Trophoblast cell (in vitro differentiated cells and primary cell): ENCODE data around the gene MKRN2OS.
A peak's percentile ranks its signal among the peaks of the same experiment; 100 is the strongest.

Experiments used
- DNase-seq, 2 donors: peaks; one replicate each; pipeline ENCODE4 v3.0.0-alpha.2; 2016
- H2AFZ ChIP-seq: 2 replicates; pipeline ENCODE4 v1.6.1; 2013; ENCODE audit warnings: low read length, moderate library complexity, mild to moderate bottlenecking; ENCODE audit not compliant: insufficient read depth, poor library complexity
- H2AK5ac ChIP-seq: 2 replicates; pipeline ENCODE4 v1.6.1; 2013; ENCODE audit warnings: mild to moderate bottlenecking, low read length
- H2BK120ac ChIP-seq: 2 replicates; pipeline ENCODE4 v1.6.1; 2013; ENCODE audit warnings: low read length, mild to moderate bottlenecking, moderate library complexity; ENCODE audit not compliant: insufficient read depth, poor library complexity
- H2BK12ac ChIP-seq: 2 replicates; pipeline ENCODE4 v1.6.1; 2013; ENCODE audit warnings: mild to moderate bottlenecking, low read length, moderate library complexity
- H2BK5ac ChIP-seq: 2 replicates; pipeline ENCODE4 v1.6.1; 2013; ENCODE audit warnings: low read length, low read depth, moderate library complexity, mild to moderate bottlenecking; ENCODE audit not compliant: poor library complexity
- H3K14ac ChIP-seq: 2 replicates; pipeline ENCODE4 v1.6.1; 2013; ENCODE audit warnings: mild to moderate bottlenecking, low read length
- H3K18ac ChIP-seq: 2 replicates; pipeline ENCODE4 v1.6.1; 2013; ENCODE audit warnings: mild to moderate bottlenecking, low read length
- H3K23ac ChIP-seq: 2 replicates; pipeline ENCODE4 v1.6.1; 2013; ENCODE audit warnings: low read length
- H3K27ac ChIP-seq: 2 replicates; pipeline ENCODE4 v1.5.1; 2013; ENCODE audit warnings: low read depth, mild to moderate bottlenecking, inconsistent platforms, low read length, moderate library complexity
- H3K27me3 ChIP-seq: 2 replicates; pipeline ENCODE4 v1.6.1; 2013; ENCODE audit warnings: inconsistent platforms, mild to moderate bottlenecking, low read length, moderate library complexity; ENCODE audit not compliant: insufficient read depth
- H3K36me3 ChIP-seq, 2 experiments: 1 replicate in 1 of 2; 2 replicates in 1 of 2; pipeline ENCODE4 v1.6.1; 2013; ENCODE audit warnings: low read length in 2 of 2, mild to moderate bottlenecking in 2 of 2, moderate library complexity in 1 of 2; ENCODE audit not compliant: insufficient read depth in 2 of 2, control insufficient read depth in 1 of 2
- H3K4ac ChIP-seq: 2 replicates; pipeline ENCODE4 v1.6.1; 2013; ENCODE audit warnings: low read depth, mild to moderate bottlenecking, low read length, moderate library complexity
- H3K4me1 ChIP-seq, 2 experiments: 1 replicate in 1 of 2; 2 replicates in 1 of 2; pipeline ENCODE4 v1.6.1; 2013; ENCODE audit warnings: low read length in 2 of 2, mild to moderate bottlenecking in 2 of 2, moderate library complexity in 1 of 2; ENCODE audit not compliant: insufficient read depth in 2 of 2, control insufficient read depth in 1 of 2
- H3K4me2 ChIP-seq: 2 replicates; pipeline ENCODE4 v1.6.1; 2013; ENCODE audit warnings: inconsistent platforms, mild to moderate bottlenecking, low read length, moderate library complexity
- H3K4me3 ChIP-seq: 2 replicates; pipeline ENCODE4 v1.5.1; 2013; ENCODE audit warnings: mild to moderate bottlenecking, low read depth, low read length, inconsistent platforms
- H3K79me1 ChIP-seq: one replicate; pipeline ENCODE4 v1.6.1; 2013; ENCODE audit warnings: low read length
- H3K79me2 ChIP-seq: 2 replicates; pipeline ENCODE4 v1.6.1; 2013; ENCODE audit warnings: low read length, mild to moderate bottlenecking; ENCODE audit not compliant: control insufficient read depth, insufficient read depth, poor library complexity
- H3K9ac ChIP-seq: 2 replicates; pipeline ENCODE4 v1.6.1; 2013; ENCODE audit warnings: mild to moderate bottlenecking, low read length
- H3K9me3 ChIP-seq: 2 replicates; pipeline ENCODE4 v1.6.1; 2013; ENCODE audit warnings: low read depth, mild to moderate bottlenecking, control low read depth, inconsistent platforms, low read length; ENCODE audit not compliant: insufficient read depth
- H4K12ac ChIP-seq: 2 replicates; pipeline ENCODE4 v1.6.1; 2013; ENCODE audit warnings: low read depth, mild to moderate bottlenecking, low read length, moderate library complexity
- H4K8ac ChIP-seq: 2 replicates; pipeline ENCODE4 v1.6.1; 2013; ENCODE audit warnings: low read depth, mild to moderate bottlenecking, low read length, moderate library complexity
- H4K91ac ChIP-seq: one replicate; pipeline ENCODE4 v1.6.1; 2013; ENCODE audit warnings: low read depth, mild to moderate bottlenecking, low read length, moderate library complexity
- WGBS: extraction: QIAGEN DNeasy Blood & Tissue Kit; methylation state at CpG from one replicate; pipeline ENCODE4 v1.1.7; 2013; ENCODE audit warnings: missing lambda C conversion rate; ENCODE audit not compliant: insufficient read length, insufficient coverage; ENCODE audit errors: extremely low coverage; 5-methylcytosine and 5-hydroxymethylcytosine counted together

Gene MKRN2OS

GRCh38 chr3:12574661-12575060 is 29.4 kb upstream of the MKRN2OS start:
- H3K27ac ChIP-seq = no peak overlapping the region
- H3K36me3 ChIP-seq = peaks cover 57 to 63% of the 10 kb centered on the region in 2 experiments
- H3K4me1 ChIP-seq = no peaks in the 10 kb centered on the region
- H3K79me2 ChIP-seq = no peaks in the 10 kb centered on the region
- no peak overlapping the region for H3K14ac ChIP-seq
- no peak overlapping the region for H4K91ac ChIP-seq
- H3K79me1 ChIP-seq = no peaks in the 10 kb centered on the region
- H3K18ac ChIP-seq = no peak overlapping the region
- no peak overlapping the region for H2BK5ac ChIP-seq
- no peak overlapping the region for H3K4me3 ChIP-seq
- no peak overlapping the region for H4K12ac ChIP-seq
- no peaks in the 10 kb centered on the region for H3K9me3 ChIP-seq
- H3K27me3 ChIP-seq = no peaks in the 10 kb centered on the region
- H2BK12ac ChIP-seq = no peak overlapping the region
- H3K23ac ChIP-seq = no peak overlapping the region
- H4K8ac ChIP-seq = no peak overlapping the region
- no peak overlapping the region for H3K4me2 ChIP-seq
- no peak overlapping the region for H2AK5ac ChIP-seq
- no peak overlapping the region for H3K4ac ChIP-seq
- no CpG with 5 or more reads among the region's 7 CpGs for WGBS
- no peak for DNase-seq
- H2AFZ ChIP-seq = no peak overlapping the region
- H3K9ac ChIP-seq = no peak overlapping the region
- no peak overlapping the region for H2BK120ac ChIP-seq

- H3K4me3 ChIP-seq = no peak overlapping the region
- H4K8ac ChIP-seq = no peak overlapping the region
- no peak overlapping the region for H2BK120ac ChIP-seq
- no peaks in the 10 kb centered on the region for H3K27me3 ChIP-seq
- no peaks in the 10 kb centered on the region for H3K79me1 ChIP-seq
- H3K23ac ChIP-seq = no peak overlapping the region
- no peak overlapping the region for H2BK5ac ChIP-seq
- H3K4me1 ChIP-seq = no peaks in the 10 kb centered on the region
- no peak overlapping the region for H2AK5ac ChIP-seq
- H3K9ac ChIP-seq = no peak overlapping the region
- no peak overlapping the region for H4K91ac ChIP-seq
- H3K18ac ChIP-seq = no peak overlapping the region
- no peaks in the 10 kb centered on the region for H3K9me3 ChIP-seq
- WGBS = no CpG with 5 or more reads among the region's 6 CpGs
- H3K14ac ChIP-seq = no peak overlapping the region
- no peak overlapping the region for H4K12ac ChIP-seq
- peak; percentile 40 to 73 for DNase-seq
- H3K27ac ChIP-seq = no peak overlapping the region
- H3K4ac ChIP-seq = no peak overlapping the region
- no peak overlapping the region for H2BK12ac ChIP-seq
- H3K4me2 ChIP-seq = no peak overlapping the region
- H2AFZ ChIP-seq = no peak overlapping the region
- H3K79me2 ChIP-seq = no peaks in the 10 kb centered on the region
- H3K36me3 ChIP-seq = peaks cover 54 to 61% of the 10 kb centered on the region in 2 experiments
Observed at GRCh38 chr3:12574131-12574530, 28.8 kb upstream of the MKRN2OS start.

- Histone ChIP-seq H3K27me3 (no peaks in the 10 kb centered on the region), H3K4me2 (no peak overlapping the region), H2BK5ac (no peak overlapping the region), H4K8ac (no peak overlapping the region), H3K18ac (no peak overlapping the region), H2BK12ac (no peak overlapping the region), H3K79me1 (no peaks in the 10 kb centered on the region), H3K9ac (no peak overlapping the region), H4K91ac (no peak overlapping the region), H3K79me2 (no peaks in the 10 kb centered on the region), H2AK5ac (no peak overlapping the region), H3K14ac (no peak overlapping the region), H3K4ac (no peak overlapping the region), H3K36me3 (peaks cover 53 to 62% of the 10 kb centered on the region in 2 experiments), H3K9me3 (no peaks in the 10 kb centered on the region), H4K12ac (no peak overlapping the region), H2AFZ (no peak overlapping the region), H3K4me3 (no peak overlapping the region), H3K4me1 (no peaks in the 10 kb centered on the region), H3K23ac (no peak overlapping the region), H2BK120ac (no peak overlapping the region), H3K27ac (no peak overlapping the region)
- no CpG with 5 or more reads among the region's 11 CpGs for WGBS
- peak; percentile 92 to 94 for DNase-seq
Observed at GRCh38 chr3:12571986-12572385, 26.7 kb upstream of the MKRN2OS start.

GRCh38 chr3:12569836-12570235 is 24.5 kb upstream of the MKRN2OS start:
- H3K27ac ChIP-seq = no peak overlapping the region
- no peaks in the 10 kb centered on the region for H3K9me3 ChIP-seq
- H2AFZ ChIP-seq = no peak overlapping the region
- H3K23ac ChIP-seq = no peak overlapping the region
- H3K4me1 ChIP-seq = peaks cover 0 to 3% of the 10 kb centered on the region in 2 experiments
- H3K79me1 ChIP-seq = no peaks in the 10 kb centered on the region
- H4K91ac ChIP-seq = no peak overlapping the region
- no peak overlapping the region for H2BK120ac ChIP-seq
- no peak overlapping the region for H3K4me2 ChIP-seq
- no peak overlapping the region for H2AK5ac ChIP-seq
- no CpG with 5 or more reads among the region's 6 CpGs for WGBS
- H4K12ac ChIP-seq = no peak overlapping the region
- no peaks in the 10 kb centered on the region for H3K27me3 ChIP-seq
- H3K18ac ChIP-seq = no peak overlapping the region
- H2BK5ac ChIP-seq = no peak overlapping the region
- peaks cover 6% of the 10 kb centered on the region for H3K79me2 ChIP-seq
- H3K36me3 ChIP-seq = peaks cover 42% of the 10 kb centered on the region in 2 experiments
- H2BK12ac ChIP-seq = no peak overlapping the region
- no peak overlapping the region for H3K4me3 ChIP-seq
- H3K4ac ChIP-seq = no peak overlapping the region
- no peak for DNase-seq
- no peak overlapping the region for H3K14ac ChIP-seq
- no peak overlapping the region for H3K9ac ChIP-seq
- H4K8ac ChIP-seq = no peak overlapping the region
